Transverse colon (tissue), 3 donors: ENCODE measurements around the gene DDX43.

Experiments used
- CTCF ChIP-seq, 5 experiments: fragments of 200-600 bp in 3 of 5; fragments of 450-650 bp in 2 of 5; sonication (generic) in 3 of 5; IDR thresholded peaks; 1 replicate in 2 of 5; 2 replicates in 3 of 5; pipeline ENCODE4 v1.5.1; 2016 to 2017; ENCODE audit warnings: antibody characterized with exemption in 5 of 5, inconsistent platforms in 3 of 5, mild to moderate bottlenecking in 2 of 5, moderate library complexity in 1 of 5
- EP300 ChIP-seq: sonication (generic); formaldehyde crosslinking; IDR thresholded peaks from one replicate; pipeline ENCODE4 v1.6.1; 2017; ENCODE audit warnings: antibody characterized with exemption, low read depth

- TF ChIP-seq CTCF (IDR thresholded peaks at IDR 0.05), result no peak
- no peak for TF ChIP-seq EP300
Measured at GRCh38 chr6:73369563-73369962, 25.1 kb upstream of the DDX43 start, which contains the start of gene OOEP.
